ENCODE data around the gene SLC66A2.

GRCh38 chr18:79971986-79972385 is 20.5 kb upstream of the SLC66A2 start:
- no peak for TF ChIP-seq CTCF (conservative IDR thresholded peaks at IDR 0.05)
- TF ChIP-seq ZFX (IDR thresholded peaks at IDR 0.05), result no peak

Data from C4-2B (cell line).